Measurements from ENCODE around the gene MTR.

GRCh38 chr1:236746785-236747184 is 48.3 kb upstream of the MTR start:
- no peak for TF ChIP-seq YY1 (IDR thresholded peaks at IDR 0.05)
- TF ChIP-seq, protein P1, sequence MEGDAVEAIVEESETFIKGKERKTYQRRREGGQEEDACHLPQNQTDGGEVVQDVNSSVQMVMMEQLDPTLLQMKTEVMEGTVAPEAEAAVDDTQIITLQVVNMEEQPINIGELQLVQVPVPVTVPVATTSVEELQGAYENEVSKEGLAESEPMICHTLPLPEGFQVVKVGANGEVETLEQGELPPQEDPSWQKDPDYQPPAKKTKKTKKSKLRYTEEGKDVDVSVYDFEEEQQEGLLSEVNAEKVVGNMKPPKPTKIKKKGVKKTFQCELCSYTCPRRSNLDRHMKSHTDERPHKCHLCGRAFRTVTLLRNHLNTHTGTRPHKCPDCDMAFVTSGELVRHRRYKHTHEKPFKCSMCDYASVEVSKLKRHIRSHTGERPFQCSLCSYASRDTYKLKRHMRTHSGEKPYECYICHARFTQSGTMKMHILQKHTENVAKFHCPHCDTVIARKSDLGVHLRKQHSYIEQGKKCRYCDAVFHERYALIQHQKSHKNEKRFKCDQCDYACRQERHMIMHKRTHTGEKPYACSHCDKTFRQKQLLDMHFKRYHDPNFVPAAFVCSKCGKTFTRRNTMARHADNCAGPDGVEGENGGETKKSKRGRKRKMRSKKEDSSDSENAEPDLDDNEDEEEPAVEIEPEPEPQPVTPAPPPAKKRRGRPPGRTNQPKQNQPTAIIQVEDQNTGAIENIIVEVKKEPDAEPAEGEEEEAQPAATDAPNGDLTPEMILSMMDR (IDR thresholded peaks at IDR 0.05; ENCODE audit: low read depth, low read length, missing input control) = no peak
- no peak for TF ChIP-seq JUND (IDR thresholded peaks at IDR 0.05)
- no peak for TF ChIP-seq ATF3 (IDR thresholded peaks at IDR 0.05)
- TF ChIP-seq TAF1 (conservative IDR thresholded peaks at IDR 0.05) = no peak
- no peak for TF ChIP-seq SP1 (IDR thresholded peaks at IDR 0.05)
- no peak for TF ChIP-seq EGR1 (IDR thresholded peaks at IDR 0.05; ENCODE audit: low read depth in 2 of 2)
- no peak for TF ChIP-seq REST (IDR thresholded peaks at IDR 0.05)
